RKO (cell line): ENCODE data around the gene ANKRD13B.
"Not testable (repeated sequence)": the region's sequence is repeated elsewhere in the genome, so short reads cannot be mapped to it uniquely, and the experiment has no call there.

Source experiments
- DNase-seq: peaks from one replicate; pipeline ENCODE4 v3.0.0-alpha.2; 2016; ENCODE audit warnings: low spot score

Gene ANKRD13B

GRCh38 chr17:29642171-29642611 is 49.3 kb downstream of the ANKRD13B start:
- DNase-seq: no peak

DNA sequence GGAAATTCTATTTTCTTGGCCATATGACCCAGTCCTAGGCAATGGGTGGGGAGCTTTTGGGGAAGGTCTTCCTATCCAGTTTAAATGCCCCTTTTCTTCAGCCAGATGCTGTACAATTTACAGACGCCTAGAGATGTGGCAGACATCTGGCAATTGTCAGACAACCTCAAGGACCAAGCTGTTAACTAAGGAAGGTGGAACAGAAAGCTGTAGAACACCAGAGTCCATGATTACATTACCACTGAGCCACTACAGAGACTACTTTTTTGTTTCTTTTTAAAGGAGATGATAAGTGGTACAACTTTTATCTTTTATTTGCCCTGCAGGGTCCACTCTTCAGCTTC is 50.9 kb downstream of the ANKRD13B start:
- no peak for DNase-seq

DNA sequence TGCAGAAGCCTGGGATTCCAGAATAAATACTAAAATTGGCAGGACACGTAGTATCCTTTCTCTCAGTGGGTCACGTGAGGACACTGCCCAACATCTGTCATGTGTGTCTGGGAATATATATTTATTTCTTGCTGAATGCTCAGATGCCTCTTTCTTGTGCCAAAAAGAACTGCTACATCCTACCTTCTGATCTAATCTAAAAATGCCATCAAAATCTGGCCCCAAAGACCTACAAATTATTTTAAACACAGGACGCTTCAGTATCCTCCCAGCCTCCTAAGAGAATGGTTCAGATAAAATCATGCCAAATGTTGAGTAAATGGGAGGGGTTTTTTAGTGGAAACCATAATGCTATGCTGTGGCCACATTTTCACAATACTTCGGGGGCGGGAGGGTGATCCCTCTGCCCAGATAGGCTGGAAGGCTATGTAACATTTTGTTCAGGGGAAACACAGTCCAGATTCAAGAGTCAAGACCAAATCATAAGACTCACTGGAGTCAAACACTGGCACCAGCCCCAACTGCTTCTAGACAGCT is 52.7 kb downstream of the ANKRD13B start:
- no peak for DNase-seq

DNA sequence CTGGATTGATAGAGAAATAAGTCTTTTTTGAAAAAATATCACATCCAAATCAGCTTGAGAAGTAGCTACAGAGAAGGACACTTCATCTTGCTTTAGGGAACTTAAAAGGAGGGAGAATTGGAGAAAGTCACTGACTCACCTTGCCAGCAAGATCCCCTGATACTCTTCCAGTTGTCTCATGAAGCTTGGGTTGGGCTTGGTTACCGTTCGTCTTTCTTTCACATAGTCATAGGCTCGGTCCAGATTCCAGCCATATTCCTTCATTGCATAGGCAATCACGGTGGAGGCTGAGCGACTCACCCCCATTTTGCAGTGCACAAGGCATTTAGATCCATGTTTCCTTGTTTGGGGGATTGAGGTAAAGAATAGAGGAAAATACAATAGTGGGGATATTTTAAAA is 55.1 kb downstream of the ANKRD13B start:
- no peak for DNase-seq

- no peak for DNase-seq
Observed at GRCh38 chr17:29649359-29649758, 56.4 kb downstream of the ANKRD13B start.

- no peak for DNase-seq
Observed at GRCh38 chr17:29650396-29650795, 57.5 kb downstream of the ANKRD13B start.

GRCh38 chr17:29651913-29652312 is 59.0 kb downstream of the ANKRD13B start:
- DNase-seq: not testable (repeated sequence)

DNA sequence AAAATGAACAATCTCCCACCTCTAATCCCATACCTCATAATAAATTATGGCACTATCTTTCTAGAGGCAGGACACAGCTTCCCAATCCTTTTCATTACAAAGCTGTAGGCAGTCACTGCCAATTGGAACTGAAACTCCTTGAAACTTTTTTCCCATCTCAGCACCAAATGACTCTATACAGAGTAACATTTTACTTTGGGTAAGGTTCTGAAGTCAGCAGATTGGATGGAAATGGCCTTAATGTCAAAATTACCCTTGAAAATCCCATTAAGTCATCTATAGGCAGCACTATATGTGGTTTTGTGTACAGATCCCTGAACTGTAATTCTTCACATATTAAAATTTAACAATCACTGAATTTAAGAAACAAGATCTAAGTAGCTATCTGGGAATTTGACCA is 60.0 kb downstream of the ANKRD13B start:
- no peak for DNase-seq

- no peak for DNase-seq
Observed at GRCh38 chr17:29653995-29654714, 61.2 kb downstream of the ANKRD13B start.

DNA sequence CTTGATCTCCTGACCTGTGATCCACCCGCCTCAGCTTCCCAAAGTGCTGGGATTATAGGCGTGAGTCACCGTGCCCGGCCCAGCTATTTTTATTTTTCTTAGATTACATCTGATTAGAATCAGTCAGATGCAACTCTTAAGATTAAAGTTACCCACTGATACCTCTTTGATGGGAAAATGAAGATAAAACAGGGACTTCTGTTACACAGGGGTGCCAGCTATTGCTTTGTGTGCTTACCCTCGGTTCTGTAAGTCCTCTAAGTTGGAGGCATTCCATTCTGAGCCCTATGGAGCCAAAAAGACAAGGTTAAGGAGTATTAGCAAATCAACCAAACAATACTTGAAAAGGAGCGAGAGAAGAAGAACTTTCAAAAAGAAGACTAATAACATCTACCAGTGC is 62.4 kb downstream of the ANKRD13B start:
- DNase-seq: no peak

GRCh38 chr17:29659155-29659554 is 66.2 kb downstream of the ANKRD13B start:
- no peak for DNase-seq

DNA sequence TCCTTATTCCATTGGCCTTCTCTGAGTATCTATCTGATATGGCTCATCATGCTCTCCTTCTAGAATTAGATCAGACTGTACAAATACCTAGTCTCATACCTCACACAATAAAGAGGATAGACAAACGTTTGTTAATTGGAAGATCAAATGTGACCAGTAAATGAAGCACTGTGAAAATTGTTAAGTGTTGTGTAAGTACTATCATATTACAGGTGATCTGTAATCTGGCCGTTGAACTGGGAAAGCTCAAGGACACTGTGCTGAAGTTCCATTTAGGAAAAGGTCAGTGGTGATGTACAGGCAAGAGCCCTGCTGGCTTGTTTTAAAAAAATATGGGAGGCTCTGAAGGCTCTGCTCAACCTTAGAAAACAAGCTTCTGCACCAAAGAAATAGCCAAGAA is 68.3 kb downstream of the ANKRD13B start:
- DNase-seq: no peak

DNA sequence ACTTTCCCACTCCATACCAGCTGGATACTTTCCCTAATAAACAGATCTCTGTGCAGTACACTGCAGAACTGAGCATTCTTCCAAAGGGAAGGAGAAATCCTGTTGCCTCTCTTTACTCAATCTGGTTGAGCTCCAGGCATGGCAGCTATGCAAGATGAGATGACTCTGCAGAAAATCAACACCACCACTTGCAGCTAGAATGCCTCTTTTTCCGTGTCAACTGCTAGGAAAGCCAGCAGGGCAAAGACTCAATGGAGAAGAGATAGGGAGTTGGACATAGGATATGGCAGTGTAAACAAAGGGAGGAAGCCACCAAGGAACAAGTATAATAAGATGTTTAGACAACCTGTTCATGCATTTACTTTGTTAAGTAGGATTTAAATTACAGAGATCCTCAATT is 70.2 kb downstream of the ANKRD13B start:
- DNase-seq: no peak
